Epidermal melanocyte (primary cell): ENCODE measurements around the gene NKAIN2.
"Not testable (repeated sequence)": the region's sequence is repeated elsewhere in the genome, so short reads cannot be mapped to it uniquely, and the experiment has no call there.

Experiments used
- DNase-seq: peaks from one replicate; pipeline ENCODE4 v3.0.0; 2011; ENCODE audit warnings: low spot score; ENCODE audit not compliant: insufficient read length

Gene NKAIN2

GRCh38 chr6:124560873-124561567 lies 757.4 kb downstream of the NKAIN2 start:
- no peak for DNase-seq

- DNase-seq: no peak
Measured at GRCh38 chr6:124561635-124562130, 758.0 kb downstream of the NKAIN2 start.

- not testable (repeated sequence) for DNase-seq
Measured at GRCh38 chr6:124564125-124564524, 760.5 kb downstream of the NKAIN2 start.

- no peak for DNase-seq
Measured at GRCh38 chr6:124567401-124567800, 763.7 kb downstream of the NKAIN2 start.

- DNase-seq: no peak
Measured at GRCh38 chr6:124573953-124574352, 770.3 kb downstream of the NKAIN2 start.

- no peak for DNase-seq
Measured at GRCh38 chr6:124577734-124578281, 774.1 kb downstream of the NKAIN2 start.

GRCh38 chr6:124590001-124590400 lies 786.3 kb downstream of the NKAIN2 start:
- no peak for DNase-seq

GRCh38 chr6:124599656-124600055 lies 796.0 kb downstream of the NKAIN2 start:
- no peak for DNase-seq

- DNase-seq: no peak
Measured at GRCh38 chr6:124604719-124605118, 801.1 kb downstream of the NKAIN2 start.

GRCh38 chr6:124607119-124607627 lies 803.5 kb downstream of the NKAIN2 start:
- DNase-seq: no peak

GRCh38 chr6:124613031-124613430 lies 809.4 kb downstream of the NKAIN2 start:
- no peak for DNase-seq

- no peak for DNase-seq
Measured at GRCh38 chr6:124622351-124622750, 818.7 kb downstream of the NKAIN2 start.

- no peak for DNase-seq
Measured at GRCh38 chr6:124633655-124634054, 830.0 kb downstream of the NKAIN2 start.

- DNase-seq: no peak
Measured at GRCh38 chr6:124640432-124640831, 836.8 kb downstream of the NKAIN2 start.

GRCh38 chr6:124655866-124656265 lies 852.2 kb downstream of the NKAIN2 start:
- no peak for DNase-seq

- no peak for DNase-seq
Measured at GRCh38 chr6:124658053-124658452, 854.4 kb downstream of the NKAIN2 start.

- no peak for DNase-seq
Measured at GRCh38 chr6:124659427-124659826, 855.8 kb downstream of the NKAIN2 start.

GRCh38 chr6:124660185-124660584 lies 856.5 kb downstream of the NKAIN2 start:
- no peak for DNase-seq

GRCh38 chr6:124661097-124661661 lies 857.5 kb downstream of the NKAIN2 start:
- DNase-seq: no peak

GRCh38 chr6:124668028-124668427 lies 864.4 kb downstream of the NKAIN2 start:
- DNase-seq: no peak

GRCh38 chr6:124669713-124670480 lies 866.2 kb downstream of the NKAIN2 start:
- no peak for DNase-seq

- DNase-seq: no peak
Measured at GRCh38 chr6:124670801-124671200, 867.1 kb downstream of the NKAIN2 start.
